GM19438 (cell line): ENCODE results near the gene ATP2B2.

Experiments used
- ATAC-seq: cut with Tn5 transposase; IDR thresholded peaks from one replicate; pipeline ENCODE4 v1.9.1; 2021; ENCODE audit warnings: low read depth; ENCODE audit not compliant: unreplicated experiment

ATP2B2 gene

DNA sequence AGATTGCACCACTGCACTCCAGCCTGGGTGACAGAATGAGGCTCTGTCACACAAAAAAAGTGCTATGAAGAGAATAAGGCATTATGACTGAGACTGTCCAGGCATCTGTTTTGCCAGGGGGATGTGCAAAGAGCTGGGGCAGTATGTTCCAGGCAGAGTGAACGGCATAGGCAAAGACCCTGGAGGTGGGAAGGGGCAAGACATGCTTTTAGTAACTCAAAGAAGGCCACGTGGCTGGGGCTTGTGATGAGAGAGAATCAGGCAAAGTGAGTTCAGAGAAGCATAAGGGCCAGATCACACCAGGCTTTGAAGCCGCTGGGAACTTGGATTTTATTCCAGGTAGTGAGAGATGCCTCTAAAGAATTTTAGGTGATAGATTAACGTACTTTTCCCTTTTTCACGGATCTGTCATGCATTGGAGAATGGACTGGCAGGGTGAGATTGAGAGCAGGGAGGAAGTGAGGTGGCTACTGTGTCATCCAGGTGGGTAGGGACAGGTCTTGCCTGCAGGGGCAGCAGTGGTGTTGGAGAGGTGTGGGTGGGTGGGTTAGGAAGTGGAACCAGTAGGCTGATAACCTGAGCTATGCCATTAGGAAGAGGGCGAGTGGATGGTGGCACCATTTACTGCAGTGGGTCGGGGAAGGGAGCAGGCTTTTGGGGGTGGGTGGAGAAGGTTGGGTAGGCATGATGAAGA lies 31.7 kb downstream of the ATP2B2 start:
- ATAC-seq: no peak

DNA sequence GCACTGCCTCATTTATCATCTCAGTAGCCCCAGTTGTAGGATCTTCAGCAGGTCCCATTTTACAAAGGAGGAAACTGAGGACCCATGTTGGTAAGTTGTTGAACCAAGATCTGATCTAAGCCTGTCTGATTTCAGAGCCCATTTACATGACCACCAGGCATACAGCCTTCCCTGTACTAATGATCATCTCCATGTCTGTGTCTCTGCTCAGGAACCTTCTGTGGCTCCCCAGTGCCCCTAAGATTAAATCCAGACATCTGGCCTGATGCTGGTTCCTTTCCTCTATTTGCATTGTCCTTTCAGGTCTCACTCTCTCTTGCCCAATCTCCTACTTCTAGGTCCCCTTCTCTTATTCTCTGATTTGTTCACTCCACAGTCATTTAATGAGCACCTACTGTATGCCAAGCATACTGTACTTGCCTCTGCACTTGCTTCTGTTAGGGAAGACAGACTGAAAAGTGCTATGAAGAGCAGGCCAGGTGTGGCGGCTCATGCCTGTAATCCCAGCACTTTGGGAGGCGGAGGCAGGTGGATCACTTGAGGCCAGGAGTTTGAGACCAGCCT lies 32.4 kb downstream of the ATP2B2 start:
- ATAC-seq: no peak

DNA sequence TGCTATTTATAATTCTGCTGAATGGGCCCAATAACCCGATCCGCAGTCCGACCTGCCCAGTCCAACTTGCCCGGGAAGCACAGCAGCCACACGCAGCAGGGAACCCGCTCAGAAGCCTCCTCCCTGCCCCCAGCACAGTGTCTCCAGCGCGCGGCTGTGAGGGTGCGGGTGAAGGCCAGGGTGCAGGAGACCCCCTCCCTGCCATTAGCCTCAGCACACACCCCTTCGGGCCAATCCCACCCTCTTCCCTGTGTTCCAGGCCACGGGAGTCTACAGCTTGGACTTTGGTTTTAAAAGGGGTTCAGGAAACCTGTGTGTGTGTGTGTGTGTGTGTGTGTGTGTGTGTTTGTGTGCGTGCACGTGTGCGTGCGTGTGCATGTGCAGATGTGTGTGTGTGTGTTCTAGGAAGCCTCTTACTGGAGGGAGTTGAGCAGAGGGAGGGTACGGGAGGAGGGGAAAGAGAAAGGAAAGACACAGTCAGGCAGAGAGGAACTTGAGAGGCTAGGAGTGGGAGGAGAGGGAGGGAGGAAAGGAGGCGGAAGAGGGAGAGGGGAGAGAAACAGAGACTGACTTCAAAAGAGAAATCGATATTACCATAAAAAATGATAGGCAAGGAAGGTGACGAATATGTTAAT lies 34.2 kb downstream of the ATP2B2 start:
- no peak for ATAC-seq

DNA sequence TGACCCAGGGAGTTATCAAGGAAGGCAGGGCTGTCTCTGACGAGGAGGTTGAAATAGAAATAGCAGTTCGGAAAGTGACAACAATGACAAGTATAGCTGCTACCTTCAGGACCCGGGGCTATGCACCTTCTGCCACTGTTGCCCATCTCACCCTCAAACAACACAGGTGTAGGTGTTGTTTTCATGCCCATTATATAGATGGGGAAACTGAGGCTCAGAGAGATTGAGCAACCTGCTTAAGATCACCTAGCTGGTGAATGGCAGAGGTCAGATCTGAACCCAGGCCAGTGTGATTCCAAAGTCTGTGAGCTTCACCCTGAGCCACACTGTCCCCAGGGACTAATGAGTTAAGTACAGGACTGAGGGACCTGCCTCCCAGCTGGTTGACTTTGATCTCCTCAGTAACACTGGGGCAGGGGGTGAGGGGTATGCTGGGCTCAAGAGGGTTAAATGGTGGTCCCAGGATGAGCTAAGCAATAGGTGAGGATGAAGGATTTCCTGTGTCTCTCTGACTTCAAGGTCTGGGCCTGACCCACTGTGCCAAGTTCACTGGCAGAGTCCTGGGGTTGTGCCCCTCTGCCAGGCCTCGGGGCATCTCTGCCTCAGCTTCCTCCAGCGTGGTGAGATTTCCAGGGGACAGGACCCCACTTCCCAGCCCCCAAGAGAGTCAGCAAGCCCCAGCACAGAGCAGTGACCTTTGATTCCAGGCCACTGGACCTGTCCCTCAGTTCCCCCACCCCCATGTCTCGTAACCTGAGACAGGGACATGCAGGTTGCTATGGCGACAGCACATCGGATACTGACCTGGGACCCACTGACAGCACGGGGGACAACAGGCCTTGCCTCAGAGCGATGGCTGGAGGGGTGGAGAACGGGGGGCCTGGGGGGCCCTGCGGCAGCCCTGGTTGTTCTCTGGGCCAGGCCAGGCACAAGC lies 35.0 kb downstream of the ATP2B2 start:
- no peak for ATAC-seq

DNA sequence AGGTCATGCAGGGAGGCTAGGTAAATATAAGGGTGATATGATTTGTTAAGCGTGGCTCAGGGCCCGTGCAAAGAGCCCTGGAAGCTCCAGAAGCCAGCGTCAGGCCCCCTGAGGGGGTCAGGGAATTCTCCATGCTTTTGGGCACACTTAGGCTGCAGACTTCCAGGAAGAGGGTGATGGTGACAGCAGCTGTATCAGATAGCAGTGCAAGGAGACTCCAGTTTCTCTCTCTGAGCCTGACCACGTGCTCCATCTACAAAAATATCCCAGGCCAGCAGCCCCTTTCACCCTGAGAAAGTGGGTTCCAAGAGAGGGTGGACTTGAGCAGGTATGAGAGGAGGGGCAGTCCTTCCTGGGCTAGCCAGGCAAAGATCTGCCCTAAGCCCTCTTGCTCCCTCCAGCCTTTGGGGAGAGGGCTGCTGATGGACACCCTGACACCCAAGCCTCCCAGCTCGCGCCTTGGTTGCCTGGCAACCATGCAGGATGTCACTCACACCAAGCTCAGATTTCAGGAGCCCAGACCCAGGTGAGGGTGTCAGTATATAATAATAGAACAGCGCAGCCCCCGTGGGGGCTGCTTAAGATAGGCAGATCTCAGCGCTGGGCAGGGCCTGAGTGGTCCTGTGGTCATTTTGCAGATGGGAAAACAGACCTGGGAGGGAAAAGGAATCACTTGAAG lies 35.8 kb downstream of the ATP2B2 start:
- ATAC-seq: no peak

DNA sequence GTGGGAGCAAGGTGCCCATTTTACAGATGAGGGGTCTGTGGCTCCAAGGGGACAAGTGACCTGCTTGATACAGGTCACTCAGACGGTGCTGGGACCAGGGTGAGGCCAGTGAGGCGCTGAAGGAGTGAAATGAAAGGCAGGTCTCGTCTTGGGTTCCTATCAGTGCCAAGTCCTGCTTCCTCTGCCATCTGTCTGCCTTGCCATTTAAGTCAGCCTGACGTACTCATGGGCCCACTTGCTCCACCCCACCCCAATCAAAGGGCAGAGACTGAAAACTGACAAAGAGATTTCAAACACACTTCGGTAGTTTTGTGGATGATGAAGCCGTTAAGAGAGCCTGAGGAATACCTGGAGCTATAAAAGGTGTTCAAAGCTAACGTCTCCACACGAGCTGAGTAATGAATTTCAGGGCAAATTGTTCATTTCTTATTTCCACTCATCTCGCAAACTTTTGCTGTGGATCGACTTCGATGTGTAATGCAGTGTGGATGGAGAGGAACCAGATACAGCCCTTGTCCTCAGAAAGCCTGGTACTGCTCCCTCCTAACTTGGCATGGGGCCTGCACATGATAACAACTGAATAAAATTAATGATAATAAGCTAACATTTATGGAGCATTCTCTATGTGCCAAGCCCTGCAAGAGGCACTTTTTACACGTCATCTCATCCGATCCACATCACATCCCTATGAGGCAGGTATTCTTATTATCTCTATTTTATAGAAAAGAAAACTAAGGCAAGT lies 36.6 kb downstream of the ATP2B2 start:
- no peak for ATAC-seq

DNA sequence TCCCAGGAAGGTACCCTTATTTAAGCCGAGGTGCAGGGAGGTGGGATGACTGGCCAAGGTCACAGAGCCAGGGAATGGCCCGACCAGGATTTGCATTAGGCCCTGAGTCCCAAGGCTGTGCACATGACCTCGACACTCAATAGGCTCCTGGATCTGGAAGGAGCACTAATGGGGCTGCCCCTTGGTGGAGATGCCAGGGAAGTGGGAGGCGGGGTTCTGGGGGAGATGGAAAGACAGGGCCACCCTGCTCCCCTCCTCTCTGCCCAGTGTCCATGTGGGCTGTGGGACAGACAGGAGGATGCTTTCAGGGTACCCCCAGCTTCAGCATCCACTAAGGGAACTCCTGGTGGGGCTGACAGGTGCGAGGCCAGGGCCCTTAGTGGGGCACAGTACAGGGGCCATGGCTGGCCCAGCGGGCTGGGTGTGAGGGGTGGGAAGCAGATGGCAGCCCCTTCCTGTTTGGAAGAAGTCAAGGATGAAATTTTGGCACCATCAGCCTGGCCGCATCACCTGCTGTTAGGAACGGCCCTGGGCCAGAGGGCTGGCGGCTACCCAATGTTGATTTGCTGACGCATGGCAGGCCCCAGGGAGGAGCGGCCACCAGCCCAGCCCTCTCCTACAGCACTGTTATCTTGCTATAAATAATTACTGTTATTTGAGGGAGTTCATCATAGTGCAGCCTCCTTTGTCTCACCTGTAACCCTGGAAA lies 37.3 kb downstream of the ATP2B2 start:
- ATAC-seq: no peak

DNA sequence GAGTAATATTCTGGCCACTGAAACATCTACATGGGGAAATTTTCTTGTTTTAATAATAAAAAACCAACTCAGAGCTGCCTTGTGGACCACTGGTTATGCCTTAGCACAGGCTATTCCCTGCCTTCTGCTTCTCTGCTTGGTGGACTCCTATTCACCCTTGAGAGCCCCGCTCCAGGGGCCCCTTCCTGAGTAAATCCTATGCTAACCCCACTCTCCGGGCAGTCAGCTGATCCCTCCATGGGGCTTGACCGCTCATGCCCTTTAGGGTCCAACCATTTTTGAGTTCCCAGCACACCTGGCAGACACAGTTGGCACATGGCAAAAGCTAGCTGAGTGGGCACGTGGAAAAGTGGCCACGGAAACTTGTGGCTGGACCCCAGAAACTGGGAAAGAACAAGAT lies 38.2 kb downstream of the ATP2B2 start:
- ATAC-seq: no peak

DNA sequence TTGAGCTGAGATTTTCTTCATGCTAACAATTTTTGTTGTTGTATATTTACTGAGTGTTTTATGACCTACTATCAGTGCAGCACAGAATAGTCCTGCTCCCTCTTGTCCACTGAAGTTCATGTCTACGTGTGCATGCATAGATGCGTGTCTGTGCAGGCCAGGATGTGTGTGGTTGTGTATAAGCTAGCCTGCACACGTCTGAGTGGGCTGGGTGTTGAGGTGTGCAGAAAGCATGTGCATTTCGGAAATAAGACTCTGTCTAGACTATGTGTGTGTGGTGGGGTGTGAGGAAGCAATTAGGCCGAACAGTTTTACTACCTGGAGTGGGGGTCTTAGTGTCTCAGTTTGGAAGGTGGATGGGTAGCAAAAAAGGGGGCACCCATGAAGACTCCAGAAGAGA lies 39.2 kb downstream of the ATP2B2 start:
- no peak for ATAC-seq

DNA sequence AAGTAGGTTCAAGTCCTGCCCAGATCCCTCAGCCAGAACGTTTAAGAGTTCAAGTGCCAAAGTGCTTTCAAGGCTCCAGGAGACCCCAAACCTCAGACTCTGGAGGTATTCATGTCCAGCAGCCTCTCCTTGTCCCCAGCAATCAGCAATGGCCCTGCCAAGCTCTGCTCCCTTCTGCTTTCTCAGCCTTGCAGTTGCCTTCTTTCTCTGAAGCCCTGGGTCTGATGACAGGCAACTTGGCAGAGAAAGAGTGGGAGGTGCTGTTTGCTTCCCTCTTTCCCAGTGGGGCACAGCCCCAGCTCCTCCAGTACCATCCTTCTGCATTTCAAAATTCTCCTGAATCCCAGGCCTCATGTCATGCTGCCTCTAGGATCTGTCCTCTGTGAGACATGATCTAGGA lies 40.2 kb downstream of the ATP2B2 start:
- ATAC-seq: no peak

DNA sequence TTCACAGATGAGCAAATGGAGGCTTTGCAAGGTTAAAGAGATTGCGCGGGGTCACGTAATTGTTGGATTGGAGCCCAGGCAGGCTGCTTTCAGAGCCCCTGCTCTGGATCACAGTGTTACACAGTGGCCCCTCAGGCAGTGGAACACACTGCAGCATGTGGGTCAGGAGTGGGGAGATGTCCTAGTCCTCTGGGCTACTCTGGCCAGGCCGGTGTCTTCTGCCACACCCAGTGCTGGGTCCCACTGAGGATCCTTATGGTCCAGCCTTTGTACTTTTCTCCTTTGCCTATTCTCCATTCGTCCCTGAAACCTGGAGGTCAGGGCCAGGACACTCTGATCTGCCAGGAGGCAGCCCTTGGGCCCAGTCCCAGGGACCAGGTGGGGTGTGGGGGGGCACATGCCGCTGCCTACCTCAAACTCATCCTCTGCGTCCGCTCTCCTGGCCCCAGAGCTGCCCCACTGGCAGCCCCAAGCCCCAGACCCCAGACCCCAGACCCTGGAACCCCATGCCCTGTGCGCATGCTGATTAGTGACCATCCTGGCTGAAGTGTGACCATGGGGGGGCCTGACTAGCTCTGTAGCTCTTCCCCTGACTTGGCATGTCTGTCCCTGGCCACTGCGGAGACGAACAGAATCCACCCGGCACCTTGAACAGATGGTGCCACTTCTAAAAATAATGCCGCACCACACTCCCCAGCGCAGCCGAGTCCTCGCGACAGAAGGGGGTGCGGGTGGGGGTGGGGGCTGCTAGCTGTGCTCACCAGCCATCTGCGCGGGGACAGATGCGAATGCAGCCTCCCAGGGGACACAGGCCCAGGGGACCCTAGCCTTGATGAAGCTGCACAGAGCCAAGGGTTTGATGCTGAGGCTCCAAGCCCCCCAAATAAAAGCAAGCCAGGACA lies 41.6 kb downstream of the ATP2B2 start:
- ATAC-seq: no peak

DNA sequence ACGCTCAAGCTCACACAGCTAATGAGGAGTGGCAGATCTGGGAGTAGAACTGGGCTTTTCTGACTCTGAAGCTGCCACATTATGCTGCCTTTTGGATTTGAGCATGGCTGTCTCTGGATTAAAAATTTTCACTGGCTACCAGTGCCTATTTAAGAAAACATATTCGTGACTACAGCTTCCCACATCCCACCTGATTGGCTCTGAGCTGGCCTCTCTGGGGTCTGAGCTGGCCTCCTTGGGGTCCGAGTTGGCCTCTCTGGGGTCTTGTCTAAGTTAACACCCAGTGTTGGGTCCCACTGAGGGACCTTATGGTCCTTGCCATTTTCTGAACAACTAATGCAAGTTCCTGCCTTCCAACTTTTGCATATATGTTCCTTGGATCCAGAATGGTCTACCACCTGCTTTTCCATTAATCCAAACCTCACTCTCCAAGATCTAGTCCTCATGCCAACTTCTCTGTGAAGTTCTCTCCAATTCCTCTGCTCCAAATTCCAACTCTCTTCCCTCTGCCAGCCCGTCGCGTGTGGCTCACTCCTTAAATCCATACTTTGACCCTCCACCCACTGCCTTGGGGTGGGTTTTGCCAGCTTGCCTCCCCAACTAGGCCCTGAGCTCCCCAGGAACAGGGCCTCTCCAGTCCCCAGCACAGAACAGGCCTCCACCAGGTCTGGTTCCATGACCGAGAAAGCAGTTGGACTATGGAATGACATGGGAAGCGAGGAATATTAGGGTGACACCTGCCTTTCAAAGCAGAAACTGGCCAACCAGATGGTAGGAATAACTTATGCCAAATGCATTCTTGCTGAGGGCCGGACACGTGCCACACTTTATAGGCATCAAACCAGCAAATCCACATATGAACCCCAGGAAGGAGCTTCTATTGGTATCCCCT lies 42.5 kb downstream of the ATP2B2 start:
- no peak for ATAC-seq

DNA sequence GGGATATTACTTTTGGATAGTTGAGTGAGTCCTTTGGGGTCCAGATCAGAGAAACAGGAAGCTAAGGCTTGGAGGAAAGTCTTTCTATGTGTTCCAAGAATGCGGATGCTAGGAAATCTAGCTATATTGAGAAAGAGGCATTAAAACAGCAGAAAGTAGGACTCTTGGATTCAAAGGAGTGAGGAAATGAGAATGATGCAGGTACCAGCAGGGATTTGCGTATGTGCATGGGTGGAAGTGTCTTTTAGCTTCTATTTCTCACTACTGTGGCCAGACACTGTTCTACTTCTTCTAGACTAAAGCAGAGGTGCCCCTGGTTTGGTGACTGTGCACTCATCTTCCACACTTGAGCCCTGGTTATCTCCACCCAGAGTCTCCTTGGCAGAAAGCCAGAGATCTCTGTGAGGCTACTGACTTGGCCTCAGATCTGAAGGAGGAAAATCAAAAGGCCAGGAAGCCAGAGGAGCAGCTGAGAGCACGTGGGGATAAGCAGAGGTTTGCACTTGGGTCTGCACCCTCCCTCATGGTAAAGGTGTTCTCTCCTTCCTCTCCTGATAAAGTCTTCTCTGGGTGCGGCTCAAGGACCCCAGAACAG lies 44.3 kb downstream of the ATP2B2 start:
- ATAC-seq: no peak

DNA sequence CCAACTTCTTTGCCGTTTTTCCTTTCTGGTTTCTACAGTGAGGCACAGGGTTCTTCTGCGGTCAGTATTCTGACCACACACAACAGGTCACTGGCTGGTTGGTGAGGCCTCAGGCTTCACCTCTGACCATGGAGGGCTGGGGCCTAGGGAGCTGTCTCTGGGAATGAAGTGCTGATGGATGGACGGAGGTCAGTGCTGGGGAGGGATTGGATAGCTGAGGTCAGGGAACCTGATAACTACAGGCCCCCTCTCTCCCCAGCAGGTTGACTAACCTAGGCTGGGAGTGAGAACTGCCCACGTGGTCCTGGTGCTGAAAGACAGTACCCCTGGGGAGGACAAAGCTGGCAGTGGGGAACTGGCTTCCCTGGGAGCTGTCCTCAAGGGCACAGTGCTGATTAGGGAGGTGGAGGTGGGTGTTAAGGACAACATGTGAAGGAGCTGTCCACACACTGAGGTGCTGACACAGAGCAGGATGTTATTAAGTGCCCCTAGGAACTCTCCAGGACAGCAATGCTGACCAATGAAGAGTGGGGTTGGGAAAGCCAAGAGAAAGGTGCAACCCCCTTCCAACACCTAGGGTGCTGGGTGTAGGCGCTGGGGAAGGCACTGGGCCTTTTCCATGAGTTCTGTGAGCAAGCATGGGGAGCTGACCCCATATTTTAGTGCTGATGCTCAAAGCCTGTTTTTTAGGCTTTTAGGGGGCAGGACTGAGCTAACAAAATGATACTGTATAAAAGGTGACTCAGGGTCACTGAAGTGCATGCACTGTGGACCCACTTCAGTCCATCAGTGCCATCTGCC lies 45.2 kb downstream of the ATP2B2 start:
- ATAC-seq: no peak

DNA sequence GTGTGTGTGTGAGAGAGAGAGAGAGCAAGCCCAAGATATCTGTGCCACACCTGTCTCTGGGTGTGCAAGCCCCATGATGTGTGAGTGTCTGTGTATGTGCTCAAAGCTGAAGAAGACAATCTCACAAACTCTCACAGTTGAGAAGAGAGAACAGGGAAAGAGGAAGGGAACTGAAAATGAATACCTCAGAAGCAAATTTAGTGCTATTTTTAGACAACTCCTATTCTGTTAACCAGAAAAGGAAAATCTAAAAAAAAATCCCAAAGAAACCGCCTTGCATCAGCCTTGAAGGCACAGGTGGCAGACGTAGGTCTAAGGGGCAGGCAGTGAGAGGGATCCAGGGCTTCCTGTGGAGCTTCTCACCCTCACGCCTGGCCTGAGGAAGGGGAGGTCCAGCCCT lies 47.8 kb downstream of the ATP2B2 start:
- no peak for ATAC-seq

DNA sequence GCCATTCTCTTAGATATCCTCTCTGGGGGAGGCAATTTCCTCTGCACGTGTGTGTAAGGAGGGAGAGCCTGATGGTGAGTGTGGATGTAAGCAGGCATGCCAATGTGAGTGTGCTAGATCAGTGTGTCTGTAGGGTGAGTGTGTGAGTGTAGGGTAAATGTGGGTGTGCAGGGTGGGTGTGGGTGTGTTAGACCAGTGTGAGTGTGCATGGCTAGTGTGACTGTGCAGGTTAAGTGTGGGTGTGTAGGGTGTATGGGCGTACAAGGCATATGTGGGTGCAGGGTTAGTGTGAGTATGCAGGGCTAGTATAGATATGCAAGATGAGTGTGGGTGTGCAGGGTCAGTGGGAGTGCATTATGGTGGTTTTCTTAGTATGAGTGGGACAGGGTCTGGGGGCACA lies 48.4 kb downstream of the ATP2B2 start:
- ATAC-seq: no peak
